GM18511 (cell line): ENCODE data around the gene NR1D1.

Experiments used
- ATAC-seq: cut with Tn5 transposase; IDR thresholded peaks from one replicate; pipeline ENCODE4 v1.9.1; 2021; ENCODE audit warnings: mild to moderate bottlenecking, moderate library complexity; ENCODE audit not compliant: unreplicated experiment

Gene NR1D1

DNA sequence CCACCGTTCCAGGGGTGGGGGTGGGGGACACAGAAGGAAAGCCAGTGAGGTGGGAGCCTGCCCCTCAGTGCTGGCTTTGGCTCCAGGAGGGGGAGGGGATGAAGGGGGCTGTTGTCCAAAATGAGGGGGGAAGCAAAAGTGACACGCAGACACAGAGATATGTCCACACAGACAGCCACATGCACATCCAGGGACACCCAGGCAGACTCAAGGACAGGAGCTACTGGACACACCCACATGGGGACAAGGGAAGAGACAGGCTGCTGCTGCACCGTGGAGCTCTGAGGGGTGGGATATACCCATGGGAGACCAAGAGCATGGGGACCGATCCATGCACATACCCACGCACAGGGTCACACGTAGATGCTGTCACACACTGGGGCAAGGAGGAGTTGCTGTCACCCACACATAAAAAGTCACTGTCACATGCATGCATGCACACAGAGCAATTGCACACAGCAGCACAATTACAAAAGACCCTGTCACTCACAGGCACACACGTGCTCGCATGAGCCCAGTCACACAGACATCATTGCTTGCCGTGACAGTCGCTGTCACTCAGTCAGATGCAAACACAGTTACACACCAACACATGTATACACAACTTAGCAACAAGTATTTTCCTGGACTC, 36.4 kb downstream of the NR1D1 start:
- no peak for ATAC-seq

DNA sequence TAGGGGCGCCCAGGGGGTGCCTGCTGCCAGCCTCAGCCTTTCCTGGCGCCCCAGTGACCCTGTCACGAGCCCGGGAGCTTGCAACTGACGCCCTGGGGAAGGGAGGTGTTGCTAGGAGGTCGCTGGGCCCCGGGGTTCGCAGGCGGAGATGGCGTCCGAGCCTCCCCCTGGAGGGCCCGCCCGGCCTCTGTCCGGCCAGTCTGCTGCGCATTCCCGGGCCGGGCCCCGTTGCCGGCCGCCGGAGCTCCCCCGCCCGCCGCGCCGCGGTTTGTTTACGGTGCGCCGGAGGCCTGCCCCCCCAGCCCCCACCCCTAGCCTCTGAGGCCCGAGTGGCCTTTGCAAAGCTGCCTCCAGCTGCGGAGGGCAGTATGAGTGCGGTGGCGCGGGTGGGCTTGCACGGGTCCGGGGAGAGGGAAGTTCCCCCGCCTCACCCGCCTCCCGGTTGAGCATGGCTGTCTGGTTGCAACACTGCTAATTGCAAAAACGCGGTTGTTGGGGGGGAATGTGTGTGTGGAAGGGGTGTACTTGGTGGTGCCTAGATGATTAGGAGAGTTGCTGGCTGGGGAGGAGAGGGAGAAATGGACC, 37.1 kb downstream of the NR1D1 start:
- ATAC-seq = peak; percentile 24

DNA sequence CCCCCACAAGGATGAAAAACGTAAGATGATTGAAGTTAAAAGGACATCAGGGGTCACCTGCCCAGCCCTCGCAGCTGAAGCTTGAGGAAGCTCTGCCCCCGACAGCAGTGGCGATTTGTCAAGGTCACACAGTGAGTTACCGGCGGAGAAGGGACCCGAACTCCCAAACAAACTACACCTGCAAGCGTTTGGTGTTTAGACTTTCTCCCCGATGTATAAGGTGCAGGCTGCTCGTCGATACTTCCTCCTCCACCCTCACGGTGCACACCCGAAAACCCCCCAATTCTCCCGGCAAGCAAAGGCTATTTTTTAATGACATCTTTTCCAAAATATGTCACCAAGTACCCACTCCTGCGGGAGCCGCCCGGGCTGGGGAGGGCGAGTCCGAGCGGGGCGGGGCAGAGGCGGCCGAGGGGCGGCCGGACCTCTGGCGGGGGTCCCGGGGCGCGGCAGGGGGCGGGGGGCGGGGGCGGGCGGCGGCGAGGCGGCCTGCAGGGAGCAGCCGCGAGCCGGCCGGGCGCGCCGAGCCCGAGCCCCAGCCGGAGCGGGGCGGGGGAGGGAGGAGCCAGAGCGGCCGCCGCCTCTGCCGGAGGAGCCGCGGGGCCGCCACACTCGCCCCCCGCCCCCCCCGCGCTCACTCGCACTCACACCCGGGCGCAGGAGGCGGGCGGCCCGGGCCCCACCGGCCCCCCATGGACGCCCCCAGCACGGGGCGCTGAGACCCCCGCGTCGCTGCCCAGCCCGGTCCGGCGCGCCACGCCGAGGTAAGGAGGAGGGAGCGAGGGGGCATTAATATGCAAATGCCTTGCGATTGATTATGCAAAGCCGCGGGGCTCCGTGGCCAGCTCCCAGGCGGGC, 37.8 kb downstream of the NR1D1 start, which contains the start of gene THRA:
THRA (plus strand) TSS at position 637 of the 858 bp plus-strand sequence. CDS start 11,524 bp downstream, outside the sequence.
- ATAC-seq = peak; percentile 65

DNA sequence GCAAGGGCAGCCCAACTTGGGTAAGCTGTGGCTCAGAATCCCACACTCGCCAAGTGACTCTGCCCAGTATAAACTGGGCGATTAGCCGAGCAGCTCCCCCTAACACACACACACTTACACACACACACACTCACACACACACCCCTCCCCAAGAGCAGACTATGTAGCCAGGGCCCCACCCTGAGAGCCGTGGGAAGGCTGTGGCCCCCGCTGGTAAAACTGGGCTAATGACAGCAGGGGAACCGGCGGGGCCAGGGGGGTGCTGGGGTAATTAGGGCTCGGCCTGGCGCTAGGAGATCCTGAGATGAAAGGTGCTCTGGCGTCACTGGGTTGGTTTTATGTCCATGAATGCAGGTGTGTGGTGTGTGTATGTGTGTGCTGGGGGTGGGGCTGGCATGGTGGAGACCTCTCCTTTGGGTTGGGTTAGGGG, 38.8 kb downstream of the NR1D1 start:
- no peak for ATAC-seq

DNA sequence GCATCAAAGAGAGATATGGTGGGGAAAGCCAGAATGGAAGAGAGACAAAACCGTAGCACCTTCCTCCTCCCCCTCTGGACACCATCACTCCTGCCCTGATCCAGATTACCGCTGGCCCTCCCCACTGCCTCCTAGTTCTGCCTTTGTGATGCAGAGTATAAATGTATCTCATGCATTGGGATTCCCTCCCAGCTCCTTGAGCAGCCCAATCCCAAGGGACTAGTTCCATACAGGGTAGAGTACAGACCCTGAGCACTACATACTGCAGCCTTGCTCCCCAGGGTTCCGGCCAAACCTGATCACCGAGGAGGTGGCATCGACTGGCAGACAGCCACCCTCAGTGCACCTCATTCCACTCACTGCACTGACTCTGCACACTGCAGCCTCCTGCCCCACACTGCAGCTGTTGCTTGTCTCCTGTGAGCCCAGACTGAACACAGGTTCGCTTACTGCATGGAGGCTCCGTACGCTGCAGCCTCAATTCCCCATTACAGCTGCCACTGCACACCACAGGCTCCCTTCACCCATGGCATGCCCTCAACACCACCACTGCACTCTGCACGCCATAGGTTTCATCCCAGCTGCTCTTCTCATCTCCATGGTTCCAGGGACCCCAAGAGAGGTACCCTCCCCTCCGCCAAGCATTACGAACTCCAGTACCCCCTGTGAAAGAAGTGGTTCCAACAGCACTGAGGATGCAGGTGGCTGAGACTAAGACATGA, 39.3 kb downstream of the NR1D1 start:
- ATAC-seq = no peak

DNA sequence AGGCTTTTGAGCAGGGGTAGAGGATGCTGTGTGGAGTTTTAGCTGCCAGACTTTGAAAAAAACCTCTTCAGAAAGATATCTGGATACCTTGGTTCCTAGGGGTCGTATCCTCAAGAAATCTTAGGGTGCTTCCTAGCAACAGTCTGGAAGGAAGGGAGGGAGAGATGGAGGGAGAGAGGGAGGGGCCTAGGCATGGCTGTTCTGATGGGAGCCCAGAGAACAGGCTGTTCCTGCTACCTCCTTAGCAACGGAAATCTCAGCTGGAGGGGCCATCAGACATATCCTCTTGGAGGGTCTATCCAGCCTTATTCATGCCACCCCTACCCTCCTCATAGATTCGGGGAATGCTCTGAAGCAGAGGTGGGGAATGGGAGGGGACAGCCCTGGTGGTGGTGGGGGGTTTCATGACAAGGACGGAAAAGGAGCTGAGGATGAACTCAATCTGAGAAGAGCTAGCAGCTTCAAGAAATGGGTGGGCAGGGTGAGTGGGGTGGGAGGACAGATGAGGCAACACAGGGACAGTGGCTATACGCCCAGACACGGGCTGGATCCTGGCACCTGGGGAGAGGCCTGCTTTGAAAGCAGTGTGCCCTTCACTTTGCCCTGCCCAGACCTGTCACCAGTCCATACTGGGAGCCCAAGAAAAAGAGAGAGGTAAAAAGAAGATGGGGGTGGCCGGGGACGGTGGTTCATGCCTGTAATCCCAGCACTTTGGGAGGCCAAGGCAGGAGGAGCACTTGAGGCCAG, 40.5 kb downstream of the NR1D1 start:
- no peak for ATAC-seq

DNA sequence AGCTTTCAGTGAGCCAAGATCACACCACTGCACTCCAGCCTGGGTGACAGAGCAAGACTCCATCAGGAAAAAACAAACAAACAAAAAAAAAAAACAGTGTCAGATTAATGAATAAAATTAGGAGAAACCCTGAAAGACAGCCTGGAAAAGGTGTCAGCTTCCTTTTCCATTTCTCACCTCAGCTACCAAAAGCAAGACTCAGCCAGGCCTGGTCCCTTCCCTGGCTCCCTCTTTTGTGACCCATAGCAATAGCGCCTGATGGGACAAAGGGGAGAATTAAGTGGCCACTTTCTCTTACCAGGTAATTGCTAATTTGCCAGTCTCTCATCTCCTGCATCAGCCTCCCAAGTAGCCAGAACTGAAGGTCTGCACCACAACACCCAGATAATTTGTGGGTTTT, 41.5 kb downstream of the NR1D1 start:
- ATAC-seq = no peak

DNA sequence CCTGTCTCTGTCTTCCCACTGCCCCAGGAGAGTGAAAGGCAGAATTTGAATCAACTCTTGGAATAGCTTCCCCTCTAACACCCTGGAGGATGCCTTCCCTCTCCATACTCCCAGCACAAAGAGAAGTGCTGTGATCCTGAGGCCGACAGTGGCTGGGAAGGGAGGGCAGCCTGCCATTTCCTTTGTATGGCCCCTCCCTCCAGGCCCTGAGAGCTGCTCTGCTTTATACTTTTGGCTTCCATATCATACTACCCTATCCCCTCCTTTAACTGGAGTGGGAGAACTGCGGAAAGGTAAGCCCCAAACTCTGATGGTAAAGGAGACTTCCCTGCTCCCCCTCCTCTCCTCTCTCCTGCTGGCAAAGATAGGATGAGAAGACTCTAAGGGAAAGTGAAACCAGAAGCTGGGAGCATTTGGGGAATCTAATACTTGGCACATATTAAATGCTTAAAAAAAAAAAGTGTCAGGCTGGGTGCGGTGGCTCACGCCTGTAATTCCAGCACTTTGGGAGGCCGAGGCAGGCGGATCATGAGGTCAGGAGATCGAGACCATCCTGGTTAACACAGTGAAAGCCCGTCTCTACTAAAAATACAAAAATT, 42.1 kb downstream of the NR1D1 start:
- ATAC-seq = no peak

DNA sequence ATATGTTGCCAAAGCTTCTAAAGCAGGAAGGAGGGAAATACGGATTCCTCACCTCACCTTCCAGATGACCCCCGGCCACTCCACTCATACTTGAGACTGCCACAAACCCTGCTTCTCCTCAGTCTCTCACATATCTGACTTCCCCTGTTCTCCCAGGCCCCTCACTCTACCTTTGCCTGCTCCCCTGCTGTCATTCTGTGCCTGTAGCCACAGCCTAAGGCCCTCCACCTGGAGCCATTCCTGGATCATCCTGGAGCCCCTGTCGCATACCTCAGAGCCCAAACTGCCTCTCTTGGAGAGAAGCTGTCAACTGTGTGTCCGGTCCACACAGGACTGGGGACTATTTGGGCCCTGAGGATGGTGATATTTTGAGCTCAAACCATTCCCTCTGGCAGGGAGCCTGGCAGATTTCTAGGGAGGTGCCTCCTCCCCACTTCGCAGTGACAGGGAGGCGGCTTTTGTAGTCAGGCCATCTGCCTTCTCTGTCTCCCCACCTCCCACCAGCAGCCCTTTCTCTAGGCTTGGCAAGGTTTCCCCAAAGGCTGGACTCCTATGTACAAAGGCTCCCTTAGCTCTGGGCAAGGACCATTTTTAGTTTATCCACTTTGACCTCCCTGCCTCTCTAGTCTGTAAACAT, 43.9 kb downstream of the NR1D1 start:
- no peak for ATAC-seq
